Stomach smooth muscle (tissue), 2 donors: ENCODE measurements around the gene CRYL1.

Experiments
- H3K27ac ChIP-seq: one replicate; pipeline ENCODE4 v1.7.0; 2013; ENCODE audit warnings: mild to moderate bottlenecking, low read length, inconsistent platforms
- H3K27me3 ChIP-seq, 2 donors: one replicate each; pipeline ENCODE4 v1.7.0; 2013; ENCODE audit warnings: low read length in 2 of 2; ENCODE audit not compliant: insufficient read depth in 2 of 2, control insufficient read depth in 1 of 2
- H3K36me3 ChIP-seq, 2 donors: one replicate each; pipeline ENCODE4 v1.7.0; 2013; ENCODE audit warnings: low read length in 2 of 2; ENCODE audit not compliant: control insufficient read depth in 2 of 2, insufficient read depth in 2 of 2
- H3K4me1 ChIP-seq: one replicate; pipeline ENCODE4 v1.7.0; 2013; ENCODE audit warnings: low read length; ENCODE audit not compliant: control insufficient read depth, insufficient read depth
- H3K4me3 ChIP-seq, 2 donors: one replicate each; pipeline ENCODE4 v1.7.0; 2013; ENCODE audit warnings: low read length in 2 of 2
- H3K9ac ChIP-seq, 2 donors: one replicate each; pipeline ENCODE4 v1.7.0; 2013; ENCODE audit warnings: low read length in 2 of 2, mild to moderate bottlenecking in 1 of 2
- H3K9me3 ChIP-seq, 2 donors: one replicate each; pipeline ENCODE4 v1.7.0; 2013; ENCODE audit warnings: low read length in 2 of 2; ENCODE audit not compliant: control insufficient read depth in 2 of 2
- donor health status: healthy.
- donor health status: Pancreatic carcinoma.

The CRYL1 gene

GRCh38 chr13:20491926-20492435 is 33.7 kb downstream of the CRYL1 start:
- Histone ChIP-seq H3K9me3 (no peaks in the 10 kb centered on the region), H3K4me3 (no peak overlapping the region), H3K9ac (no peak overlapping the region), H3K36me3 (peaks cover 0 to 4% of the 10 kb centered on the region in 2 donors), H3K4me1 (peaks cover 7% of the 10 kb centered on the region), H3K27ac (no peak overlapping the region), H3K27me3 (no peaks in the 10 kb centered on the region)

- H3K9me3 ChIP-seq = no peaks in the 10 kb centered on the region
- H3K36me3 ChIP-seq = peaks cover 0 to 5% of the 10 kb centered on the region in 2 donors
- H3K4me3 ChIP-seq = no peak overlapping the region
- H3K27me3 ChIP-seq = no peaks in the 10 kb centered on the region
- no peaks in the 10 kb centered on the region for H3K4me1 ChIP-seq
- H3K27ac ChIP-seq = no peak overlapping the region
- no peak overlapping the region for H3K9ac ChIP-seq
Measured at GRCh38 chr13:20489185-20489820, 36.4 kb downstream of the CRYL1 start.

GRCh38 chr13:20487927-20488326 is 37.7 kb downstream of the CRYL1 start:
- Histone ChIP-seq H3K27me3 (no peaks in the 10 kb centered on the region), H3K4me1 (no peaks in the 10 kb centered on the region), H3K36me3 (peaks cover 0 to 5% of the 10 kb centered on the region in 2 donors), H3K27ac (no peak overlapping the region), H3K9ac (no peak overlapping the region), H3K4me3 (no peak overlapping the region), H3K9me3 (no peaks in the 10 kb centered on the region)

GRCh38 chr13:20482787-20483186 is 42.9 kb downstream of the CRYL1 start:
- no peaks in the 10 kb centered on the region for H3K9me3 ChIP-seq
- H3K4me3 ChIP-seq = no peak overlapping the region
- peaks cover 0 to 6% of the 10 kb centered on the region in 2 donors for H3K36me3 ChIP-seq
- H3K27me3 ChIP-seq = no peaks in the 10 kb centered on the region
- H3K9ac ChIP-seq = no peak overlapping the region
- H3K4me1 ChIP-seq = no peaks in the 10 kb centered on the region
- H3K27ac ChIP-seq = no peak overlapping the region

GRCh38 chr13:20482275-20482761 is 43.3 kb downstream of the CRYL1 start:
- Histone ChIP-seq H3K9ac (no peak overlapping the region), H3K36me3 (peaks cover 0 to 6% of the 10 kb centered on the region in 2 donors), H3K27me3 (no peaks in the 10 kb centered on the region), H3K27ac (no peak overlapping the region), H3K4me3 (no peak overlapping the region), H3K4me1 (no peaks in the 10 kb centered on the region), H3K9me3 (no peaks in the 10 kb centered on the region)

- H3K27me3 ChIP-seq = no peaks in the 10 kb centered on the region
- H3K27ac ChIP-seq = no peak overlapping the region
- peaks cover 2% of the 10 kb centered on the region for H3K4me1 ChIP-seq
- H3K9ac ChIP-seq = no peak overlapping the region
- H3K9me3 ChIP-seq = no peaks in the 10 kb centered on the region
- no peak overlapping the region for H3K4me3 ChIP-seq
- H3K36me3 ChIP-seq = peaks cover 0 to 6% of the 10 kb centered on the region in 2 donors
Measured at GRCh38 chr13:20477394-20477793, 48.3 kb downstream of the CRYL1 start.

- H3K4me1 ChIP-seq = peaks cover 2% of the 10 kb centered on the region
- no peaks in the 10 kb centered on the region for H3K9me3 ChIP-seq
- H3K27ac ChIP-seq = no peak overlapping the region
- H3K36me3 ChIP-seq = peaks cover 0 to 8% of the 10 kb centered on the region in 2 donors
- H3K4me3 ChIP-seq = no peak overlapping the region
- no peaks in the 10 kb centered on the region for H3K27me3 ChIP-seq
- H3K9ac ChIP-seq = no peak overlapping the region
Measured at GRCh38 chr13:20475927-20476691, 49.5 kb downstream of the CRYL1 start.

- Histone ChIP-seq H3K36me3 (peaks cover 0 to 7% of the 10 kb centered on the region in 2 donors), H3K9me3 (no peaks in the 10 kb centered on the region), H3K4me3 (no peak overlapping the region), H3K27ac (no peak overlapping the region), H3K4me1 (peaks cover 2% of the 10 kb centered on the region), H3K9ac (no peak overlapping the region), H3K27me3 (no peaks in the 10 kb centered on the region)
Measured at GRCh38 chr13:20474515-20474914, 51.1 kb downstream of the CRYL1 start.

- no peak overlapping the region for H3K27ac ChIP-seq
- H3K9me3 ChIP-seq = no peaks in the 10 kb centered on the region
- peaks cover 2% of the 10 kb centered on the region for H3K4me1 ChIP-seq
- no peak overlapping the region for H3K4me3 ChIP-seq
- no peak overlapping the region for H3K9ac ChIP-seq
- no peaks in the 10 kb centered on the region for H3K27me3 ChIP-seq
- H3K36me3 ChIP-seq = peaks cover 0 to 9% of the 10 kb centered on the region in 2 donors
Measured at GRCh38 chr13:20473888-20474287, 51.8 kb downstream of the CRYL1 start.

GRCh38 chr13:20473139-20473538 is 52.5 kb downstream of the CRYL1 start:
- Histone ChIP-seq H3K4me1 (peaks cover 2% of the 10 kb centered on the region), H3K27ac (no peak overlapping the region), H3K9me3 (no peaks in the 10 kb centered on the region), H3K27me3 (no peaks in the 10 kb centered on the region), H3K4me3 (no peak overlapping the region), H3K36me3 (peaks cover 0 to 11% of the 10 kb centered on the region in 2 donors), H3K9ac (no peak overlapping the region)

- H3K27ac ChIP-seq = no peak overlapping the region
- no peaks in the 10 kb centered on the region for H3K27me3 ChIP-seq
- H3K4me3 ChIP-seq = no peak overlapping the region
- peaks cover 0 to 11% of the 10 kb centered on the region in 2 donors for H3K36me3 ChIP-seq
- no peaks in the 10 kb centered on the region for H3K9me3 ChIP-seq
- H3K9ac ChIP-seq = no peak overlapping the region
- H3K4me1 ChIP-seq = peaks cover 2% of the 10 kb centered on the region
Measured at GRCh38 chr13:20472531-20472930, 53.1 kb downstream of the CRYL1 start.
